ENCODE measurements around the gene RHOU. TPM values are rescaled to one million over a fixed set of nuclear protein-coding genes. Genes with fewer than 3 reads are reported as not detected.

The RHOU gene
- total and polyA plus RNA-seq, 2 of the 13 experiments (the other 11 are each of a cell fraction or from before 2014, with no cell fraction given), result 11.9 to 18.5 TPM

DNA sequence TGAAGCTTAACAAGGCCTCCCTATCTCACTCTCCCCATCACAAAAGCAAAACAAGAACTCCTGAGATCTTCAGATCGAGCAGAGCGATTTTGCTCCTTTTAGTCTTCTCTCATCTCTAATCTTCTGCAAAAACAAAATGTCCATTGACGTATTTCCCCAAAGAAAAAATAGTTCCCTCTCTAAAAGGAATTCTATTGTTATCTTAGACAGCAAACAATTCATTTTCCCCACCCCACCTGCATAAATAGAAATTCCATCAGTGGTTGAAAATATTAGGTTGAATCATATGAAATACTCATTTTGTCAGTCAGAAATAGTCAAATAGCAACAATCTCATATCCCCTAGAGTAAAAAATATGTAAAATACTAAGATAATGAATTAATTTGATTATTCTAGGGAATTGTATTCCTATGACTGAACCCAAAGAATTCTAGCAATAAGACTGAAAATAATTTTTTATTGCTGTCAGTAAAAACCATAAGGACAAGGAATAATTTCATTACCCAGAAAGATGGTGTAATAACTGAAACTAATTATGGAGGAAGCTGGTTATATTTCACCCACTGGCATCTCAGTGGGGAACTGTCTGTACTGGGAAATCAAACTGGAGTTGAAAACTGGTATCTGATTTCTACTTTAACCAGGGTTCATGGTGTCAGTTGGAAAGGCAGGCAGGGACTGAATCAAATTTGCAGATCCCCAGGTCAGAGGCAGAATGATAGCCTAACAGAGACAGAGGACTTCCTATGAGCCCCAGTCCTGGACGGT, 51.3 kb downstream of the RHOU start:
- BruUV-seq (replicated peaks), result no TSS peak
- ChIA-PET POLR2A (no interaction called here), CTCF (ENCODE audit: low intra/inter-chr PET ratio, low total read pairs) (no interaction called here)

More for the DNA sequence above, 51.3 kb downstream of the RHOU start:
- H3K9ac ChIP-seq (ENCODE audit: insufficient read depth, low read depth, low read length), result no peak overlapping the region
- H3K27ac ChIP-seq (ENCODE audit: extremely low read length, insufficient read depth, low read length), result no peak overlapping the region
- intact Hi-C loops (cut with micrococcal nuclease; ENCODE audit: unreplicated experiment) (no loop called here), in situ Hi-C loops (cut with HindIII; ENCODE audit: extremely low pct_ligation_motif_present, low pct_unique_long_range_greater_than_20kb) (no loop called here)
- H3K79me2 ChIP-seq (ENCODE audit: insufficient read depth, low read length), result no peaks in the 10 kb centered on the region
- TF ChIP-seq HCFC1 (IDR thresholded peaks at IDR 0.05; ENCODE audit: low read depth, low read length), result no peak
- TF ChIP-seq NFYC (CRISPR knock-in tag; IDR thresholded peaks at IDR 0.05), result no peak
- no peak for TF ChIP-seq NR1H2 (CRISPR knock-in tag; IDR thresholded peaks at IDR 0.05; ENCODE audit: borderline replicate concordance, low read depth)
- TF ChIP-seq JUNB (CRISPR knock-in tag; IDR thresholded peaks at IDR 0.05; ENCODE audit: borderline replicate concordance), result no peak
- TF ChIP-seq FUBP1 (CRISPR knock-in tag; IDR thresholded peaks at IDR 0.05; ENCODE audit: borderline replicate concordance), result no peak
- TF ChIP-seq ISL2 (CRISPR knock-in tag; IDR thresholded peaks at IDR 0.05), result no peak
- TF ChIP-seq ZNF367 (CRISPR knock-in tag; IDR thresholded peaks at IDR 0.05; ENCODE audit: borderline replicate concordance), result no peak
- TF ChIP-seq IKZF4 (CRISPR knock-in tag; IDR thresholded peaks at IDR 0.05; ENCODE audit: borderline replicate concordance, low read depth, not compliant biosample characterization), result no peak
- TF ChIP-seq SPEN (CRISPR knock-in tag; IDR thresholded peaks at IDR 0.05; ENCODE audit: low read depth), result no peak
- TF ChIP-seq ATM (IDR thresholded peaks at IDR 0.05; ENCODE audit: borderline replicate concordance), result no peak
- no peak for TF ChIP-seq ARID4A (CRISPR knock-in tag; IDR thresholded peaks at IDR 0.05; ENCODE audit: borderline replicate concordance)
- no peak for TF ChIP-seq ZSCAN29 (CRISPR knock-in tag; conservative IDR thresholded peaks at IDR 0.05)
- TF ChIP-seq ARNT2 (CRISPR knock-in tag; IDR thresholded peaks at IDR 0.05; ENCODE audit: low read depth), result no peak
- no peak for TF ChIP-seq ZNF24 (IDR thresholded peaks at IDR 0.05)
- H3K27me3 ChIP-seq (ENCODE audit: control insufficient read depth in 1 of 2, insufficient read depth in 2 of 2, low read length in 2 of 2), result peaks cover 1 to 3% of the 10 kb centered on the region in 2 experiments; a peak in 2 of 5 replicates
- H3K4me2 ChIP-seq (ENCODE audit: low read depth, low read length), result no peak overlapping the region
- peaks cover 40% of the 10 kb centered on the region for H3K4me1 ChIP-seq (ENCODE audit: insufficient read depth, low read length)
- H2AFZ ChIP-seq (ENCODE audit: low read length), result no peak overlapping the region
- H3K4me3 ChIP-seq (replicated peaks in 1 of 3; ENCODE audit: insufficient read depth in 1 of 3, low read depth in 2 of 3, low read length in 3 of 3), result no peak overlapping the region
- DNase-seq (ENCODE audit: low spot score) (no peak), ATAC-seq (no peak), FAIRE-seq (no peak)
- no peaks in the 10 kb centered on the region for H3K9me3 ChIP-seq (ENCODE audit: low read length)
- H3K36me3 ChIP-seq (replicated peaks in 1 of 2; ENCODE audit: control insufficient read depth in 1 of 2, insufficient read depth in 2 of 2, low read length in 2 of 2), result no peaks in the 10 kb centered on the region
- no peaks in the 10 kb centered on the region for H4K20me1 ChIP-seq (ENCODE audit: insufficient read depth, low read length)
- 53% methylated on average over 4 of the region's 4 CpGs for WGBS (ENCODE audit: low lambda C conversion rate)

All from HepG2 (cell line).